HG03575 (cell line): ENCODE measurements around the gene EPHA1.
"Not testable (repeated sequence)": the region's sequence is repeated elsewhere in the genome, so short reads cannot be mapped to it uniquely, and the experiment has no call there.

Source experiments
- ATAC-seq: cut with Tn5 transposase; IDR thresholded peaks from one replicate; pipeline ENCODE4 v1.9.1; 2021; ENCODE audit not compliant: unreplicated experiment, insufficient number of reproducible peaks, low FRiP score; ENCODE audit errors: extremely low read depth

The EPHA1 gene

DNA sequence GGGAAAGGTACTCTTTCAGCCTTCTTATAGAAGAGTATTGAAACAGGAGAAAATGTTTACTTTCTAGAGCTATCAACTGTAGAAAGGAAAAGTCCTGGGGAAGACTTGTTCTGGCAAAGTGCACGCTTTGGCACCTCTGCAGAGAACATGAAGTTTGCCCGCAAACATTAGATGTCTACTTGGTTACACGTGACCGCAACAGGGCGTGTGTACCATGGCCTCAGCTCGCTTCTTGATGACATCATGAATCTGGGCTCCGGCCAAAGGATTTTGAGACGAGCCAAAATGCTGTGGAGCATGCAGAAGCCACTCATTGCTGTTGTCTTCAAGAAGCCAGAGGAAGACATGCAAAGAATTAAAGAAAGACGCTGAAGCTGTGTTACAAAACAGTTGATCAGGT, 26.0 kb upstream of the EPHA1 start:
- ATAC-seq = no peak

- ATAC-seq = no peak
Observed at GRCh38 chr7:143433759-143434158, 25.1 kb upstream of the EPHA1 start.

- no peak for ATAC-seq
Observed at GRCh38 chr7:143431109-143431508, 22.5 kb upstream of the EPHA1 start.

- no peak for ATAC-seq
Observed at GRCh38 chr7:143429770-143430698, 21.4 kb upstream of the EPHA1 start.

DNA sequence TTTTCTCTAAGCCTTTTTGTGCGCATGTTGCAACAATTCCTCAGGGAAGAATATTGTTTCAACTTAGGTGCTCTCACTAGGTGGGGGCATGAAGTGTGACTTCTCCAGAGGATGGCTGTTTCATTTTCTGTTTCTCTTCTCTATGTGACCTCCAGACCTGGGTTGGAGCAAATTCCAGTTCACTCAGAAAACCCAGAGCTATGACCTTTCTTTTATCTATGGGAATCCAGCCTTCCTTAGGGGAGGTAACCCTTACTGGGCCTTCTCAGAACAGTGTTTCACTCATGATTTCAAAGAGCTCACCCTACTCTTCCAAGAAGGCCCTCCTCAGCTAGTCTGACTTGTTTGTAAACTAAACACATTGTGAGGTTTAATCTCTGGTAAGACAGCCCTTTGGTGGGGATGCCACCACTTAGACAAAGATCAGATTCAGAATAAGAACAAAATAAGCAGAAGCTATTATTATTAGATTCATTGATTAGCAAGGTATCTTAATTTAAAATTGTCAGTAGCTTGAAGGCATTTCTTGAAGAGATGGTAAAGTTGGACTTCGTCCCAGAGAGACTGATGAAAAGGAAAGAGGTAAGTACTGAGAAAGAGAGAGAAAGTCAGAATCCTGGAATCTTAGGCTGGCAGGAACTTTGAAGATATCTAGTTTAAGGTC, 18.0 kb upstream of the EPHA1 start:
- no peak for ATAC-seq

- ATAC-seq = not testable (repeated sequence)
Observed at GRCh38 chr7:143424476-143424875, 15.8 kb upstream of the EPHA1 start.

- ATAC-seq = no peak
Observed at GRCh38 chr7:143422033-143422432, 13.4 kb upstream of the EPHA1 start.

- not testable (repeated sequence) for ATAC-seq
Observed at GRCh38 chr7:143420624-143421023, 12.0 kb upstream of the EPHA1 start.

GRCh38 chr7:143419880-143420279, 11.2 kb upstream of the EPHA1 start:
- ATAC-seq = no peak

- ATAC-seq = no peak
Observed at GRCh38 chr7:143418681-143419458, 10.2 kb upstream of the EPHA1 start.

DNA sequence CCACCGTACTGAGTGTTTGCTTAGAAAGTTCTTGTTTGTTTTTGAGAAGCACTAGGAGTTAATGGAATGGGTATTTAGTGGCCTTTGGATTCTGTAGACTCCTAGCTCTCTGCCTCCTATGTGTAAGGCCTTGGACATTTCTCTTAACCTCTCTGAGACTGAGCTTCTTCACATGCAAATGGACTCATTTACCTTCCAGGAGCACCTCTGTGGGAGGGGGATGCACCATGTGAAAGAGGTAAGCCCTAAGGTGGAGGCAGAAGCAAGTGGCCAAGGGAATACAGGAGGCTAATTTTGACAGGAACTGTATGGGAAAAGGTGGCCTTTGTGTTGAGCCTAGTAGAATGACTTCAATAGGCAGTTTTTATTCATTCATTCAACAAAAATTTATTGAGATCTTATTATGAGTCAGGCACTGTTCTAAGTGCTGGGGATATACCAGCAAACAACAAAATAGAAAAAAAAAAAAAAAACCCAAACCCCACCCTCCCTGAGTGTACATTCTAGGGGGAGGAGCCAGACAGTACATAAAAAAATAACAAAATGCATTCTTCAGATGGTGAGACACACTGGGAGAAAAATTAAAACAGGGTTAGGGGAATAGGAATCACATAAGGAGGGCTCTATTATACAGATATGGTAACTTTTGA, 9.2 kb upstream of the EPHA1 start:
- no peak for ATAC-seq

- ATAC-seq = no peak
Observed at GRCh38 chr7:143416565-143417149, 8.0 kb upstream of the EPHA1 start.

- no peak for ATAC-seq
Observed at GRCh38 chr7:143415742-143416397, 7.2 kb upstream of the EPHA1 start.

DNA sequence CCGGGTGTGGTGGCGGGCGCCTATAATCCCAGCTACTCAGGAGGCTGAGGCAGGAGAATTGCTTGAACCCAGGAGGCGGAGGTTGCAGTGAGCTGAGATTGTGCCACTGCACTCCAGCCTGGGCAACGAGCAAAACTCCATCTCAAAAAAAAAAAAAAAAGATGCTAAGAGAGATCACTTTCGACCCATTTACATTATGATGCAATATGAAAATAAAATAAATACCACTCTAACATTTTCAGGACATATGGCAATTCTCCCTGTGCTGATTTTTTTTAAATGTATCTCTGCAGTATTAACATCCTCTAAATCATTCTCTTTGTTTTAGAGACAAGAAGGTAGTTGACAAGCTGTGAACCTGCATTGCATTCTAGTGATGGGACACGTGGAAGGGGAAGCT, 6.6 kb upstream of the EPHA1 start:
- ATAC-seq = not testable (repeated sequence)

DNA sequence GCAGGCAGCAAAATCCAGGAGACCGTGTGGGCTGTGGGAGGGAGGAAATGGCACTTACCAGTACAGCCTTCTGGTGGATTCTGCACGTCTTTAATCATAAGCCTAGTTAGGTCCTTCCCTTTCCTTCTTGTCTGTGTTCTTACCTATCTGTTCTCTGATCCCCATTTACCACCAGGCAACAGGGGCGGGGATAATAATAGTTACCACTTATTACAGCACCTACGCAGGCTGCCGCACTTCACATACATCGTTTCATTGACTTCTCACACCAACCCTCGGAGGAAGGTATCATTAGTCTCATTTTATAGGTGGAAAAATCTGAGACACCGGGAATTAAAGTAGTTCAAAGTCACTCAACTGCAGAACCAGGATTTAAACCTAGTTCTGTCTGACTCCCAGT, 4.5 kb upstream of the EPHA1 start:
- no peak for ATAC-seq

GRCh38 chr7:143411976-143412708, 3.5 kb upstream of the EPHA1 start:
- no peak for ATAC-seq

- no peak for ATAC-seq
Observed at GRCh38 chr7:143410521-143411004, 1.9 kb upstream of the EPHA1 start.
